ENCODE results near the gene KIF5B.

DNA sequence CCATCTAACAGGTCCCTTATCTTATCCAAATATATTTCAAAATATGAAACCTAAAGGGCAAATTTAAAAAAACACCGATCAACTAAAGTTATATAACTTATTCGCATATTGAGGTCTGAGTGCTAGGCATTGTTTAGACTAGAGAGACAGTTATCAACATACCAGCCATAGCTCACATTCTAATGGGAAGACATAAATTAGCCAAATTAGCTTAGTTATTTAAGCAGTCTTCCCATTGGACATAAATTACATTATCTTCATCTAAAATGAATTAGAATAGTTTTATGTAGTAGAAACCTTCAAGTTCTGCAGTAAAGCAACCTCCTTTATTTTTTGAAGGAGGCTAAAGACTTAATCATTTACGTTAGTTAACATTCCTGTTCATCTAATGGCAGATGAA is 17.4 kb downstream of the KIF5B start:
- TF ChIP-seq, protein P1, sequence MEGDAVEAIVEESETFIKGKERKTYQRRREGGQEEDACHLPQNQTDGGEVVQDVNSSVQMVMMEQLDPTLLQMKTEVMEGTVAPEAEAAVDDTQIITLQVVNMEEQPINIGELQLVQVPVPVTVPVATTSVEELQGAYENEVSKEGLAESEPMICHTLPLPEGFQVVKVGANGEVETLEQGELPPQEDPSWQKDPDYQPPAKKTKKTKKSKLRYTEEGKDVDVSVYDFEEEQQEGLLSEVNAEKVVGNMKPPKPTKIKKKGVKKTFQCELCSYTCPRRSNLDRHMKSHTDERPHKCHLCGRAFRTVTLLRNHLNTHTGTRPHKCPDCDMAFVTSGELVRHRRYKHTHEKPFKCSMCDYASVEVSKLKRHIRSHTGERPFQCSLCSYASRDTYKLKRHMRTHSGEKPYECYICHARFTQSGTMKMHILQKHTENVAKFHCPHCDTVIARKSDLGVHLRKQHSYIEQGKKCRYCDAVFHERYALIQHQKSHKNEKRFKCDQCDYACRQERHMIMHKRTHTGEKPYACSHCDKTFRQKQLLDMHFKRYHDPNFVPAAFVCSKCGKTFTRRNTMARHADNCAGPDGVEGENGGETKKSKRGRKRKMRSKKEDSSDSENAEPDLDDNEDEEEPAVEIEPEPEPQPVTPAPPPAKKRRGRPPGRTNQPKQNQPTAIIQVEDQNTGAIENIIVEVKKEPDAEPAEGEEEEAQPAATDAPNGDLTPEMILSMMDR (IDR thresholded peaks at IDR 0.05), result no peak
- no peak for TF ChIP-seq POLR2A (IDR thresholded peaks at IDR 0.05)

All from lower leg skin (tissue), 3 donors.